ENCODE data around the gene THRB. TPM values are rescaled to one million over a fixed set of nuclear protein-coding genes. Genes with fewer than 3 reads are reported as not detected.

Gene THRB
- total RNA-seq, 4 donors from 2014 or later: 9.8 to 52.4 (median 31.3) TPM

DNA sequence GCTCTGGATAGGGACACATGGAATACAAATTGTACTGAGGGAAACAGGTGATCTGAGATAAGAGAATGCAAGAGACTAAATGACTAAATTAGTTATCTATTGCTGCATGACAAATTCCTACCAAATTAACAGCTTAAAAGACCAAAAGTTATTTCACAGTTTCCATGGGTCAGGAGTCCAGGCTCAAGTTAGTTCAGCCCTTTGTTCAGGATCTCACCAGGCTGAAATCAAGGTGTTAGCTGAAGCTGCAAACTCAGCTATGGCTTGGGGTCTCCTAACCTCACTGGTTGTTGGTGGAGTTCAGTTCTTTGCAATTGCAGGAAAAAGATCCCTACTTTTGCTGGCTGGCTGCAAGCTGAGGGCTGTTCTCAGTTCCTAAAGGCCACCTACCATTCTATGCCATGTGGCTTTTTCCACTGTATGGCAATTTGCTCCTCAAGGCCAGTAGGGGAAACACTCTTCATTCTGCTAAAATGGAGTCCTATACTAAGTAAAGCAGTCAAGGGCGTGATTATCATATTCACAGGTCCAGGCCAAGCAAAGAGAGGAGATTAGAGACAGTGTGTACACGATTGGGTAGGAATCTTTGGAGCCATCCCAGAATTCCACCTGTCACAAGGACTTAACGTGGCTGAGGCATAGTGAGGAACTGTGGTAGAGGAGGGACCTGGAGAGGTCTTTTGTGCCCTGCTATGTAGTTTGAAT lies 53.7 kb downstream of the THRB start:
- TF ChIP-seq CTCF (IDR thresholded peaks at IDR 0.05) (no peak), EP300 (IDR thresholded peaks at IDR 0.05; ENCODE audit: low read depth) (no peak), POLR2AphosphoS5 (IDR thresholded peaks at IDR 0.05) (no peak), POLR2A (IDR thresholded peaks at IDR 0.05) (no peak)
- DNase-seq: no peak
- in situ Hi-C loops (cut with MboI; ENCODE audit: low pct_ligation_motif_present in 1 of 4, low pct_unique_long_range_greater_than_20kb in 1 of 4, low sequenced_read_pairs in 3 of 4): no loop called here
- Histone ChIP-seq H3K36me3 (no peaks in the 10 kb centered on the region), H3K27ac (no peak overlapping the region), H3K4me3 (no peak overlapping the region), H3K4me1 (peaks cover 0 to 10% (median 0%) of the 10 kb centered on the region in 4 donors), H3K27me3 (no peaks in the 10 kb centered on the region), H3K9me3 (no peaks in the 10 kb centered on the region)
- intact Hi-C loops (cut with DNase I; ENCODE audit: low total_unique reads): no loop called here
- WGBS, 2 donors (ENCODE audit: low coverage in 1 of 2): 61 to 65% methylated on average over 2 to 3 of the region's 3 CpGs

DNA sequence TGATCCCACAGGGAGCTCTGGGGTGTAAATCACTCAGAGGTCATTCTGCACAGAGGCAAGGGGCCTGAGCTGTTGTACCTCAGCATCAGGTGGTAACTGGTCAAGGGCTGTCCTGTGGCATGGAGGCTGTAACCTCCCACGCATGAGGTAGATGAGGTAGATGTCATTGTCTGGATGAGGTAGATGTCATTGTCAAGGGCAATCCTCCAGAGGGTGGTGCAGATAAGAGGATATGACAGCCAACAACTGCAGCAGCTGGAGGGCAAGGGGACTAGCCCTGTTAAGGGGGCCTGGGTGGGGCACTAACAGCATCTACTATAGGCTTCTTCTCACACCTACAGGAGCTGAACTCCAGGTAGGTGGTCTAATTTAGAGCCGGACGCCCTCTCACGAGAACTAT lies 55.6 kb downstream of the THRB start:
- in situ Hi-C loops (cut with MboI; ENCODE audit: low pct_ligation_motif_present in 1 of 4, low pct_unique_long_range_greater_than_20kb in 1 of 4, low sequenced_read_pairs in 3 of 4): no loop called here
- intact Hi-C loops (cut with DNase I; ENCODE audit: low total_unique reads): no loop called here
- TF ChIP-seq CTCF (IDR thresholded peaks at IDR 0.05): no peak
- TF ChIP-seq EP300 (IDR thresholded peaks at IDR 0.05; ENCODE audit: low read depth): no peak
- TF ChIP-seq POLR2A (IDR thresholded peaks at IDR 0.05): no peak
- no peak for TF ChIP-seq POLR2AphosphoS5 (IDR thresholded peaks at IDR 0.05)
- Histone ChIP-seq H3K9me3 (no peaks in the 10 kb centered on the region), H3K36me3 (no peaks in the 10 kb centered on the region), H3K4me1 (peaks cover 0 to 24% (median 3%) of the 10 kb centered on the region in 4 donors), H3K4me3 (no peak overlapping the region), H3K27ac (no peak overlapping the region), H3K27me3 (no peaks in the 10 kb centered on the region)
- WGBS, 2 donors (ENCODE audit: low coverage in 1 of 2): 89 to 98% methylated on average over 3 of the region's 4 CpGs
- DNase-seq: no peak

- DNase-seq: no peak
- H3K4me1 ChIP-seq: peaks cover 0 to 34% (median 5%) of the 10 kb centered on the region in 4 donors
- H3K9me3 ChIP-seq: no peaks in the 10 kb centered on the region
- H3K27me3 ChIP-seq: no peaks in the 10 kb centered on the region
- no peak for TF ChIP-seq POLR2A (IDR thresholded peaks at IDR 0.05)
- no peak for TF ChIP-seq EP300 (IDR thresholded peaks at IDR 0.05; ENCODE audit: low read depth)
- TF ChIP-seq CTCF (IDR thresholded peaks at IDR 0.05): no peak
- TF ChIP-seq POLR2AphosphoS5 (IDR thresholded peaks at IDR 0.05): no peak
- in situ Hi-C loops (cut with MboI; ENCODE audit: low pct_ligation_motif_present in 1 of 4, low pct_unique_long_range_greater_than_20kb in 1 of 4, low sequenced_read_pairs in 3 of 4): no loop called here
- H3K36me3 ChIP-seq: no peaks in the 10 kb centered on the region
- H3K27ac ChIP-seq: no peak overlapping the region
- H3K4me3 ChIP-seq: no peak overlapping the region
- intact Hi-C loops (cut with DNase I; ENCODE audit: low total_unique reads): no loop called here
- WGBS, 2 donors (ENCODE audit: low coverage in 1 of 2): 45 to 58% methylated on average over 2 of the region's 2 CpGs
Measured at GRCh38 chr3:24437326-24437725, 57.3 kb downstream of the THRB start.

GRCh38 chr3:24435584-24435983 lies 59.1 kb downstream of the THRB start:
- WGBS, 2 donors (ENCODE audit: low coverage in 1 of 2): 87 to 92% methylated on average over 5 of the region's 5 CpGs

More at GRCh38 chr3:24435584-24435983, 59.1 kb downstream of the THRB start:
- H3K27ac ChIP-seq: no peak overlapping the region
- H3K27me3 ChIP-seq: no peaks in the 10 kb centered on the region
- intact Hi-C loops (cut with DNase I; ENCODE audit: low total_unique reads): no loop called here
- TF ChIP-seq POLR2AphosphoS5 (IDR thresholded peaks at IDR 0.05) (no peak), EP300 (IDR thresholded peaks at IDR 0.05; ENCODE audit: low read depth) (no peak), CTCF (IDR thresholded peaks at IDR 0.05) (no peak), POLR2A (IDR thresholded peaks at IDR 0.05) (no peak)
- no peaks in the 10 kb centered on the region for H3K9me3 ChIP-seq
- H3K36me3 ChIP-seq: no peaks in the 10 kb centered on the region
- peaks cover 0 to 34% (median 5%) of the 10 kb centered on the region in 4 donors for H3K4me1 ChIP-seq
- in situ Hi-C loops (cut with MboI; ENCODE audit: low pct_ligation_motif_present in 1 of 4, low pct_unique_long_range_greater_than_20kb in 1 of 4, low sequenced_read_pairs in 3 of 4): no loop called here
- no peak overlapping the region for H3K4me3 ChIP-seq
- DNase-seq: no peak
